ENCODE results near the gene KCNF1.

DNA sequence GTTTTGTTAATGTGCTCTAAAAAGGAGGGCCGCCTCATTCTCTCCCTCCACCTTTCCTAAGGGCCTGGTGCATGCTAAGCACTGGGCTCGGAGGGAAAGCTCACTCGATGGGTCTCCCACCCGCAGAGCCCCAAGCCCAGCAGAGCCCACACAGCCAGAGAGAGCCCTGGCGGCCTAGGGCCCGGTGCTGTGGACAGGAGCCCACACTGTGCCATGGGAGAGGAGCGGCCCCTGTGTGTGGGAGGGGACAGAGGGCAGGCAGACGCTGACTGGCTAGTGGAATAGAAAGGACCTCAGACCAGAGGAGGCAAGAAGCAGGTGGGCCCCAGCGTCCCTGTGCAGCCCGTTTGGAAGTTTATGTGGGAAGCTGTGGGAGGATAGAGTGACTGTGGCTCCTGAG, 49.4 kb upstream of the KCNF1 start:
- TF ChIP-seq, protein P1, sequence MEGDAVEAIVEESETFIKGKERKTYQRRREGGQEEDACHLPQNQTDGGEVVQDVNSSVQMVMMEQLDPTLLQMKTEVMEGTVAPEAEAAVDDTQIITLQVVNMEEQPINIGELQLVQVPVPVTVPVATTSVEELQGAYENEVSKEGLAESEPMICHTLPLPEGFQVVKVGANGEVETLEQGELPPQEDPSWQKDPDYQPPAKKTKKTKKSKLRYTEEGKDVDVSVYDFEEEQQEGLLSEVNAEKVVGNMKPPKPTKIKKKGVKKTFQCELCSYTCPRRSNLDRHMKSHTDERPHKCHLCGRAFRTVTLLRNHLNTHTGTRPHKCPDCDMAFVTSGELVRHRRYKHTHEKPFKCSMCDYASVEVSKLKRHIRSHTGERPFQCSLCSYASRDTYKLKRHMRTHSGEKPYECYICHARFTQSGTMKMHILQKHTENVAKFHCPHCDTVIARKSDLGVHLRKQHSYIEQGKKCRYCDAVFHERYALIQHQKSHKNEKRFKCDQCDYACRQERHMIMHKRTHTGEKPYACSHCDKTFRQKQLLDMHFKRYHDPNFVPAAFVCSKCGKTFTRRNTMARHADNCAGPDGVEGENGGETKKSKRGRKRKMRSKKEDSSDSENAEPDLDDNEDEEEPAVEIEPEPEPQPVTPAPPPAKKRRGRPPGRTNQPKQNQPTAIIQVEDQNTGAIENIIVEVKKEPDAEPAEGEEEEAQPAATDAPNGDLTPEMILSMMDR (conservative IDR thresholded peaks at IDR 0.05; ENCODE audit: low read depth, low read length): no peak
- no peak for TF ChIP-seq EZH2phosphoT487 (IDR thresholded peaks at IDR 0.05; ENCODE audit: borderline replicate concordance, low read length)
